ENCODE results near the gene PRTG.
"Not testable (repeated sequence)": the region's sequence is repeated elsewhere in the genome, so short reads cannot be mapped to it uniquely, and the experiment has no call there.

The PRTG gene, protein sequence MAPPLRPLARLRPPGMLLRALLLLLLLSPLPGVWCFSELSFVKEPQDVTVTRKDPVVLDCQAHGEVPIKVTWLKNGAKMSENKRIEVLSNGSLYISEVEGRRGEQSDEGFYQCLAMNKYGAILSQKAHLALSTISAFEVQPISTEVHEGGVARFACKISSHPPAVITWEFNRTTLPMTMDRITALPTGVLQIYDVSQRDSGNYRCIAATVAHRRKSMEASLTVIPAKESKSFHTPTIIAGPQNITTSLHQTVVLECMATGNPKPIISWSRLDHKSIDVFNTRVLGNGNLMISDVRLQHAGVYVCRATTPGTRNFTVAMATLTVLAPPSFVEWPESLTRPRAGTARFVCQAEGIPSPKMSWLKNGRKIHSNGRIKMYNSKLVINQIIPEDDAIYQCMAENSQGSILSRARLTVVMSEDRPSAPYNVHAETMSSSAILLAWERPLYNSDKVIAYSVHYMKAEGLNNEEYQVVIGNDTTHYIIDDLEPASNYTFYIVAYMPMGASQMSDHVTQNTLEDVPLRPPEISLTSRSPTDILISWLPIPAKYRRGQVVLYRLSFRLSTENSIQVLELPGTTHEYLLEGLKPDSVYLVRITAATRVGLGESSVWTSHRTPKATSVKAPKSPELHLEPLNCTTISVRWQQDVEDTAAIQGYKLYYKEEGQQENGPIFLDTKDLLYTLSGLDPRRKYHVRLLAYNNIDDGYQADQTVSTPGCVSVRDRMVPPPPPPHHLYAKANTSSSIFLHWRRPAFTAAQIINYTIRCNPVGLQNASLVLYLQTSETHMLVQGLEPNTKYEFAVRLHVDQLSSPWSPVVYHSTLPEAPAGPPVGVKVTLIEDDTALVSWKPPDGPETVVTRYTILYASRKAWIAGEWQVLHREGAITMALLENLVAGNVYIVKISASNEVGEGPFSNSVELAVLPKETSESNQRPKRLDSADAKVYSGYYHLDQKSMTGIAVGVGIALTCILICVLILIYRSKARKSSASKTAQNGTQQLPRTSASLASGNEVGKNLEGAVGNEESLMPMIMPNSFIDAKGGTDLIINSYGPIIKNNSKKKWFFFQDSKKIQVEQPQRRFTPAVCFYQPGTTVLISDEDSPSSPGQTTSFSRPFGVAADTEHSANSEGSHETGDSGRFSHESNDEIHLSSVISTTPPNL

DNA sequence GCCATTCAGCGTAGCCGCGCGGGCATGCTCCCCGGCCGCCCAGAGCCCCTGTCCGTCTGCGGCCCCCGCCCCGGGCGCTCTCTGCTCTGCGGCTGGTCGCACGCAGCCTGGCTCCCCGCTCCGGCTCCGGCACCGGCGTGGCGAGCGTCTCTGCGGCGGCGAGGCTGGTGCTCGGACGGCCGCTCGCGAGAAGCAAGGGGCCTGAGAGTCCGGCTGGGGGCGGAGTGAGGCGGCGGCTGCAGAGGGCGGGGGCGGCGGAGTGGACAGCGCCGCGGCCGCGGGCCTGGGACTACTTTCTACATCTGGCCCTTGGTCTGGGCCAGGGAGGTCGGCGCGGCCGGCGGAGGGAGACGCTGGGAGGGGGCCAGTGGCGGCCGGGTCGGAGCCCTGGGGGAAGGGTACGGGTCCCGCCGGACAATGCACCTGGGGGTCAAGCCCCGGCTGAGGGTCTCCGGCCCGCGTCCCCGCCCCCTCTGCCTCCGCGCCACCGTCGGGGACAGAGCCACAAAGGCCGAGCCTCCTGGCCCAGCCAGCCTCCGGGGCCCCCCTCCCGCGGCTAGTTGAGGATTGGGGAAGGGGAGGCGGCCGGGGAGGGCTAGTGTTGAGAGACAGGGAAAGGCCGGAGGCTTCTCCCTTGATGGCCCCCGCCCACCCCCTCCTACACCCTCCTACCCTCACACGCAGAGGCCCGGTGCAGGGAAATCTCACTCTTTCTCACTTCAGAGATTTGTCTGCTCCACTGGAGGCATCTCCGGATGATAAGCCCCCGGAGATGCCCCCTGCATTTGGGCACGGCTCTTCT, at the start of gene PRTG:
Gene PRTG (minus strand): TSS at position 226 of the 802 bp plus-strand sequence. CDS start 221 bp downstream, at position 5.
- peak; percentile 89 for DNase-seq (ENCODE audit: low read depth)

DNA sequence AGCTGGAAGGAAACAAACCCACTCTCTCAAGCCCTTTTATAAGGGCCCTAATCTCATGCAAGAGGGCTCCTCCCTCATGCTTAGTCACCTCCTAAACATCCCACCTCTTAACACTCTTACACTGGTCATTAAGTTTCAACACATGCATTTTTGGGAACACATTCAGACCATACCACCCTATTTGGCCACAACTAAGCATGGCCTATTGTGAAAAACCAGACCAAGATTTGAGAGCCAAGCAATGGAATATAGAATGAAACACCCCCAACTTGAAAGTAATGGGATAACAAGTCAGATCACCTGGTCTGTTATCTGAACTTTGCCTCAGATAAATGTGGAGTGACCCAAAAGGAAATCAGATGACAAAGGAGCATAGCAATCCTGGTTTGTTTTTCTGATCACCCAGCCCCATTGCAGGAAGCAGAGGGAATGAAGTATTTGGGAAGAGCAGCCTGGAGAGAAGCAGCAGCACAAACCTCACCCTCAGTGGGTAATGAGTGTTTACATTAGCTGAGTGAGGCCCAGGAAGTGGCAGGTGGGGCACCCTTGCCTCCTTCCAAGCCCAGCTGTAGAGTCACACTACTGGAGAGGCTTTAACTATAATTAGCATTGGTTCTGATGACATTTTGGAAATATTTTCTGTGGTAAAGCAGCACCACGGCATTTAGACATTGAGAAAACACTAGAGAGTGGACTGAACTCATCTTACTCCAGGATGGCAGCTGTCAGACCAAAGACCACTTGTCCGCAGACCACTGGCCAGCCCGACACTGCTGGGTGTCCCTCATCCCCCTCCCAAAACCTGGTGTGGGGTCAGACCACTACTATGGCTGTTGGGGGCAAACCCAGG, 48.8 kb upstream of the PRTG start:
- peak; percentile 80 for DNase-seq (ENCODE audit: low read depth)

DNA sequence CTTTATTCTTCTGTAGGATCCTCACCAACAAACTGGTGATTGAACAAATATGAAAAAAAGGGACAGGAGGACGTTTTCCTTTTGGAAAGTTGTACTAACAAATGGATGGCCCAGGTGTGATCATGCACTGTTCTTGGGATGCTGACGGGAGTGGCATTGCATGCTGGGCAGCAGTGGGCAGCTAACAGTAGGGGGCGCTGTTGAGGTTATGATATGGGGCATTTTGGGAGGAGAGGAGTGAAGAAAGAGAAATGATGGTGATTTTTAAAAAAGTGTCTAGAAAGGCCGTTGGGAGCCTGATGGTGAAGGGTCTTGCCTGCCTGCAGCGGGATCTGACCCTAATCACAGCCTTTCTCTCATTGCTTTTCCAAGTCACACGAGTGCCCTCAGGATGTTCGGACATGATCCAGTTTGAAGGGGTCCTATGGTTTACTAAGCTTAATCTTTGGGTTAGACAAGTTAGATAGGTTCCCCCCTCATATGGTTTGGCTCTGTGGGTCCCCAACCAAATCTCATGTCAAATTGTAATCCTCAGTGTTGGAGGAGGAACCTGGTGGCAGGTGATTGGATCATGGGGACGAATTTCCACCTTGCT, 46.2 kb upstream of the PRTG start:
- DNase-seq (ENCODE audit: low read depth), result no peak

DNA sequence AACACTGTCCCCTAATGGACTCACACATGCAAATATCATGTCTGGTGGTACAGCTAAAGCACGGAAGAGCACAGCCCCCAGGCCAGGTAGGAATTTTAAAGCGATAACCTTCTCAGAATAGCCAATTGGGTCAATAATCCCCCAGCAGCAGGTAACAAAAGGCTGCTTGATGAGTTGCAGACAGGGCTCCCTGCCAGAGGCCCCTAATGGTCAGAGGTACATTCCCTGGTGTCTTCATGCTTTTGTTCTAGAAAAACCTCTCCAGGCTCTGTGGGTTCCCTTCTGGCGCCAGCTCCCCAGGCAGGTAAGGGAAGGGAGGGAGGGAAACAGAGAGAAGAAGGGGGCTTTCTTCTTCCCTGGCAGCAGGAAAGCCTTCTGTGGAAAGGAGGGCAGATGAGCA, 43.4 kb upstream of the PRTG start:
- DNase-seq (ENCODE audit: low read depth), result no peak

DNA sequence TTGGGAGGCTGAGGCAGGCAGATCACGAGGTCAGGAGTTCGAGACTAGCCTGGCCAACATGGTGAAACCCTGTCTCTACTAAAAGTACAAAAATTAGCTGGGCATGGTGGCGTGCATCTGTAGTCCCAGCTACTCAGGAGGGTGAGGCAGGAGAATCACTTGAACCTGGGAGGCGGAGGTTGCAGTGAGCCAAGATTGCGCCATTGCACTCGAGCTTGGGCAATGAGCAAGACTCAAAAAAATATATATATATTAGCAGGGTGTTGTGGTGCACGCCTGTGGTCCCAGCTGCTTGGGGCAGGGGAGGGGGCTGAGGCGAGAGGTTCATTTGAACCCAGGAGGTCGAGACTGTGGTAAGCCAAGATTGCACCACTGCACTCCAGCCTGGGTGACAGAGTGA, 42.6 kb upstream of the PRTG start:
- DNase-seq (ENCODE audit: low read depth), result not testable (repeated sequence)

DNA sequence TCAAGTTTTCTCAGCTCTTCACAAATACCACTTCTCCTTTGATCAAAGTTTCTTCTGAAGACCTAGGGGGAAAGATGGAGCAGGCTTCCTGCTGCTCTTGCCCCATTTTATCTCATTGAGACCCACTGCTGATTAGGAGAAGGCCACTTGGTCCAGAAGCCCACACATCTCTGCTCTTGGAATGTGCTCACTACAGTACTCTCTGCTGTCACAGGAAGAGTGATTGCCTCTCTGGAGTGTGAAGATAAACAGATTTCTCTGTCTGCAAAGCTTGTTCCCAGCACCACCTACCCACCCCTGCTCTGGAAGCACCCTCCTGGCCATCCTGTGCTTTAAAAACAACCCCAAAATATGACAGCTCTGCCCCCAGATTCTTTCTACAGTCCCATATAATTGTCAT, 41.3 kb upstream of the PRTG start:
- DNase-seq (ENCODE audit: low read depth), result no peak

DNA sequence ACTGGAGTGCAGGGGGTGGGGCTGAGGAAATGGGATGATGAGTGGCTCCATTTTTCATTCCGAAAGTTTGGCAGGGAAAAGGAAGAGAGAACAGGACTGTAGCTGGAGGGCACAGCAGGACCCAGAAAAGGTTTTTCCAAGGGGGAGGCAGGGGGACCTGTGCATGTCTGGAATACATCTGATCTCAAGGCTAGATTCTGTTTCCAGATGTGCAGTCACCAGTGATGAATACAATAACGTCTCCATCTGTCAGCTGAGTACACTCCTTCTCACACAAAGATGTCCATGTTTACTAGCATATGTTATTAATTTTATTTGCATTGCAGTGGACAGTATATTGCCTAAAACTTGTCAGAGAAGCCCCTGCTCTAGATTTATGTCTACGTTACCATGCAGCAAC, 39.9 kb upstream of the PRTG start:
- no peak for DNase-seq (ENCODE audit: low read depth)

DNA sequence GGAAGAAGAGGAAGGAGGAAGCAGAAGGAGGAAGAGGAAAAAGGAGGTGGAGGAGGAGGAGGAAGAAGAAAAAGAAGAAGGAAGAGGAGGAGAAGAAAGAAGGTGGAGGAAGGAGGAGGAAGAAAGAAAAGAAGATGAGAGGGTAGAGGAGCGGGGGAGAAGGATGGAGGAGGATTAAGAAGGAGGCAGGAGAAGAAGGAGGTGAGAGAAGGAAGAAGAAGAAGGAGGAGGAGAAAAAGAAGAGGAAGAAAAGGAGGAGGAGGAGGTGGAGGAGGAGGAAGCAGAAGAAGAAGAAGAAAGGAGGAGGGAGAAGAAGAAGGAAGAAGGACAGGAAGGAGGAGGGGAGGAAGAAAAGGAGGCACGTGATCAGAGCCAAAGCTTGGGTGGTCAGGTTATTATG, 37.3 kb upstream of the PRTG start:
- no peak for DNase-seq (ENCODE audit: low read depth)

DNA sequence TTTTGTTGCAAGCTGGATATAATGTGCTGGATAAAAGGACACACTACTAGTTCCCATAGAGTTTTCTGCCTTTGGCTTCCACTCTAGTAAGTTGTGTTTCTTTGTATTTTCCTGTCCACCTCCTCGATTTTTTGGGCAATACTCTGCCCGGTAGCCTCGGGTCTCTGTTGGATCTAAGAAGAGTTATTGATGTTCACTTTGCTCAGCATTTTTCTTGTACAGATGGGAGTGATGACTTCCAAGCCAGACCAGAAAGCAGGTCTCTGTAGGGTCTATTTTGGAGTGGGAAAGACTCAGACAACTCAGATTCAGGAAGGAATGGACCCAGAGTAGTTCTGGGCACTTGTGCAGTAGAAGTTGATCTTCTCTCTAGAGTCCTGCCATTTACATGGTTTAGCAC, 36.0 kb upstream of the PRTG start:
- DNase-seq (ENCODE audit: low read depth), result no peak

DNA sequence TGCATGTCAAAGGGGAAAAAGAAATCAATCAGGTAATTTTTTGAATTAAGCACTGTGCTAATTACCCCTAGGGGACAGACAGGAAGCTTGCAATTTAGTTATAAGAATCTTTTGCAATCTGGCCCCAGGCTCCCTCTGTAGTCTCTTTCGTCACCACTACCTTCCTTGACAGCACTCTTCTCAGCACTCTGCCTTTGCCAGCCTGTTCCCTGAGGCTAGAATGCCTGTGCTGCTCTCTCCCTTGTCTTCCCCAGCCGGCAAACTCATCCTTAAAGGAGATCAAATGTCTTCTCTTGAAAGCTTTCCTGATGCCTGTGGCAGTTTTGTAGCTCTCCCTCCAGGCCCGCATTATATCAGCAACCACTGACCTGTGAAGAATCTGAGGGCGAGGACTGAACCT, 32.4 kb upstream of the PRTG start:
- peak; percentile 77 for DNase-seq (ENCODE audit: low read depth)

DNA sequence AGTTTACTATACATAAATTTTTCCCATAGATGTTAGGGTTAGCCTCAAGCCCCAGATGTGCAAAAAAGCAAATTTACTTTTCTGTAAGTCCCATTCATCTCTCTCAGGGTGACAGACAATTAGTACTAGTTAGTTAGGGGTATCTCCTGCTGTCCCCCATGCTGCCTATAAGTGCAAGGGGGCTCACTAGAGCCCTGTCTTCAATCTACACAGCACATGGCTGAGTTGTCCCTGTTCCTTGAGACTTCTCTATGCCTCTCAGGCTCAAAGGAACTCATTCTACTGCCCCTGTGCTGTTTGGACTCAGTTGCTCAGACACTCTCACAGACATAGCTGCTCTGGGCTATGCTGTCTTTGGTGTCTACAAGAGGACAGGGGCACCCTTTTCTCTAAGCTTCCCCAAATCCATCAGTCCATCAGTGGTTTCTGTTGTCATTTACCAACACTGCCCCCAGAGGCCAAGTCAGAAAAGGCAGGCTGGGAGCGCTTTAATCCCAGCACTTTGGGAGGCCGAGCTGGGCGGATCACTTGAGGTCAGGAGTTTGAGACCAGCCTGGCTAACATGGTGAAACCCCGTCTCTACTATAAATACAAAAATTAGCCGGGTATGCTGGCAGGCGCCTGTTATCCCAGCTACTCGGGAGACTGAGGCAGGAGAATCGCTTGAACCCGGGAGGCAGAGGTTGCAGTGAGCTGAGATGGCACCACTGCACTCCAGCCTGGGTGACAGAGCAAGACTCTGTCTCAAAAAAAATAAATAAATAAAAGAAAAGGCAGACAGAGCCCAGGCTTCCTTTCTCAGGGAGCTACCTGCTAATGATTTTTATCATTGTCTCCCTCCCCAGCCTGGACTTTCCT, 31.4 kb upstream of the PRTG start:
- DNase-seq (ENCODE audit: low read depth), result no peak

DNA sequence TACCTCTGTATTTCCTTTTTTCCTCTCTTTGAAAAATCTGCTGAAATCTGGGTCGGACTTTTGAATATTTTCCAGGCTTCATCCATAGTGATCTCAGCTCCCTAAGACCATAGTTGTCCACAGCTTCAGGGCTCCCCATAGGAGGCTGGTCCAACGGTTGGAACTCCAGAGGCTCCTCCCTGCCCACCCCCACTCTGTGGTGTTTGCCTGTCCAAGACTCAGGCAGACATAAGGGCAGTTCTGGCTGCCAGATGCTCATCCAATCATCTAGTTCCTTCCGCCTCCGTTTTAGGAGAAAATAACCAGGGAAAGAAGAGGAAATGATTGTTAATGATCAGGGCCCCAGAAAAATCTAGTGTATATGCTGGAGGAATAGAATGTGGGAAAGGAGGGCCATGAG, 27.9 kb upstream of the PRTG start:
- no peak for DNase-seq (ENCODE audit: low read depth)

DNA sequence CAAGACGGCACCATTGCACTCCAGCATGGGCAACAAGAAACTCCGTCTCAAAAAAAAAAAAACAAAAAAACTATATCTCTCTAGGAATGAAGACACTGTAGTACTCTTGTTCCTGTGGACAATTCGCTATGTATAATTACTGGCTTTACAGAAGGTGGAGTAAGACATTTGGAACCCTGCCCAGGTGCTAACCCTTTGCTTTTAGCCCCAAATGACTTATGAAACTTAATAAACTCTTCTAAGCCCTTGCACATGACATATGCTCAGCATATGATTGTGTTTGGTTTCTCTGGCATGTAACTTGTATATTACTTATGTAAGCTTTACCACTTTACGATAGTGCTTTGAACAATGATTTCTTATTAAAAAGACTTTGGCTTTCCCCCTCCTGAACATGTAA, 27.3 kb upstream of the PRTG start:
- peak; percentile 67 for DNase-seq (ENCODE audit: low read depth)

DNA sequence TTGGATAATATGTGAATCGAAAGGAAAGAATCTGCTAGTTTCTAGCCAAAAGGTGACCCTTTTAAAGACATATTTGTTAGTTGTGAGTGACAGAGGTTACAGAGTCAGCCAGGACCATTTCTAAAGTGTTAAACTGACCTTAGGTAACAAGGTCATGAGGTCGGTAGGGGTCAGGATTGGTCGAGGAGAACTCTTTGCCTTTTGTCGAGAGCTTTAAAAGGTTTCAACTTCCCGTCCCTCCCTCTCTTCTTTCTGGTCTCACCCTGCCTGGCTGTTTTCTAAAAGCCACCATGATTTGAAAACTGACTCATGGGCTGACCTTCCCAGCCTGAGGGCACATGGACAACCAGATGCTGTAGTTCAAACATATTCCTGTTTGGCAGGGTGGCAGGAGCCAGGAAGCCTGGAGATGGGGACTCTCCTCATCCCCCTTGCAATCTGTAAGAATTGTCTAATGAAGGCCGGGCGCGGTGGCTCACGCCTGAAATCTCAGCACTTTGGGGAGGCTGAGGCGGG, 25.8 kb upstream of the PRTG start:
- no peak for DNase-seq (ENCODE audit: low read depth)

DNA sequence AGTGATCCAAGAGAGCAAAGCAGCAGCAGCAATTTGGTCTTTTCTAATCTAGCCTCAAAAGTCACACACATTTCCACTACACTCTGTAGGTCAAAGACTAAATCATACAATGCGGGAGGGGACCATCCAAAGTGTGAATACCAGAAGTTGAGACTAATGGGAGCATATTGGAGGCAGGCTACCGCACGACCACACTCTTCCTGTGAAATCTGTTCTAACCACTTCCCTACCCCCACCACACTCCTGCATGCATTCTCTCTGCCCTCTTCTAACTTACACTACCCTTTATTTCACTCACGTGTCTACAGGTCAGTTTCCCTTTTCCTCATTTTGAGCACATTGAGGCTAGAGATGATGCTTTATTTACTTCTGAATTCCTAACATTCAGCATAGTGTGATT, 23.7 kb upstream of the PRTG start:
- DNase-seq (ENCODE audit: low read depth), result no peak

DNA sequence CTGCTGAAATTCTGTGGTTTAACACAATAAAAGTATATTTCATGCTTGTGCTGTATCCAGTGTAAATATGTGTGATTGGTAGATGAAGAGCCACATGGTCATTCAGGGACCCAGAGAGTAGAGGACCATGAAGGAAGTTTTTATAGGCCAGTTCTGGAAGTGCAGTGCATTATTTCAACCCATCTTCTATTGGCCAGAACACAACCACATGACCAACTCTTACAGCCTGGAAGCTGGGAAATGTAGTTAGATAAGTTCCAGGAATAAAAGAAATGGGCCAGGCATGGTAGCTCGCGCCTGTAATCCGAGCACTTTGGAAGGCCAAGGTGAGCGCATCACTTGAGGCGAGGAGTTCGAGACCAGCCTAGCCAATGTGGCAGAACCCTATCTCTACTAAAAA, 21.4 kb upstream of the PRTG start:
- no peak for DNase-seq (ENCODE audit: low read depth)

DNA sequence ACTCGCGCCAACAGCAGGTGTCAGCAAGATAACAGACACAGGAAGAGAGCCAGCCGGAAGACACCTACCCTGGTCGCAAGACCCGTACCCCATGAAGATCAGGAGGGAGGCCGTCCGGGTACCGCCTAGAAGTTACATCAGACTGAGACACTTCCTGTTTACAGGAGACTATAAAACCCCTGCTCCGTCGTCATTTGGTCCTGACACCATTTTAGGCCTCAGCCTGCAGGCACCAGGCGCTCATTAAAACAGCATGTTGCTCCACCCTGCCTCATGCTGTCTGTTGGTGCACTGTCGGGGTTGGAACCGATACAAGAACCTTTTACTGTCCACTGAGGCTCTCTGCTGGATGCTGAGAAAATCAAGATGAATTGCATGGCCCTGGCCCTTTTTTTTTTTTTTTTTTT, 15.6 kb upstream of the PRTG start:
- DNase-seq (ENCODE audit: low read depth), result no peak

DNA sequence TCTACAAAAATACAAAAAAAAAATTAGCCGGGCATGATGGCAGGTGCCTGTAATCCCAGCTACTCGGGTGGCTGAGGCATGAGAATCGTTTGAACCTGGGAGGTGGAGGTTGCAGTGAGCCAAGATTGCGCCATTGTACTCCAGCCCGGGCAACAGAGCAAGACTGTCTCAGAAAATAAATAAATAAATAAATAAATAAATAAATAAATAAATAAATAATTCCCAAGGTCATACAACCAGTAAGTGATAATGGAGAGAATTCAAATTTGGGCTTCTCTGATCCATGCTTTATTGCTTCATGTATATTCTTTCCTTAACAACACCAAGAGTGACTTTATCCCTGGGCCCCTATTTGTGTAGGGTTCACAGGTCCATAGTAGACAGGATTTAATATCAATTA, 10.5 kb upstream of the PRTG start:
- DNase-seq (ENCODE audit: low read depth), result not testable (repeated sequence)

DNA sequence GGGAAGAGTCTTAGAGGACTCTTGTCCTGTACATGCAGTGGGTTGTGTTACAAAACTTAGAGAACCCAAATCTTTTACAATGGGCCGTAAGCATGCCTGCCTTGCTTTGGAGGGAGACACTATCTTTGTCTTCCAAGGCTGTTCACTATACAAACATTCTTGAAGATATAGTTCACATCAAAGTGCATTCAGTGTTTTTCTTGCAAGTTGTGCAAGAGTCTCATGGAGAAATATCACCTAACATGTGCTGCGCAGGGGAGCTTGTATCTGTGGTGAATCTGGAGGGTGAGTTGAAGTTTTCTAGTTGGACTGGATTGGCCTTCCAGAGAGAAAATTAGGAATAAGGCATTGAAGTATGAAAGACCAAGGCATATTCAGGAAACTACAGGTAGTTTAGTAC, 7.8 kb upstream of the PRTG start:
- DNase-seq (ENCODE audit: low read depth), result no peak
